AG04450 (cell line): ENCODE data around the gene MDP1. TPM values are rescaled to one million over a fixed set of nuclear protein-coding genes. Genes with fewer than 3 reads are reported as not detected.

Experiments used
- CTCF ChIA-PET: fragments of 300-600, 350-600 bp; formaldehyde crosslinking; extraction: SDS; loops from one replicate; lab custom pipeline; 2022; ENCODE audit warnings: antibody characterized with exemption, inconsistent platforms; lab: Charles Lee
- POLR2A ChIA-PET: fragments of 350-600 bp; formaldehyde crosslinking; extraction: SDS; loops from one replicate; lab custom pipeline; 2021; ENCODE audit warnings: antibody characterized with exemption, inconsistent platforms; lab: Yijun Ruan, JAX
- DNase-seq: peaks from one replicate; pipeline ENCODE4 v3.0.0-alpha.2; 2011; ENCODE audit warnings: low read depth, low spot score
- H3K27ac ChIP-seq: one replicate; pipeline ENCODE4 v1.5.1; 2012; ENCODE audit warnings: low read depth, low read length, control low read depth
- H3K27me3 ChIP-seq: one replicate; pipeline ENCODE4 v1.6.0; 2012; ENCODE audit warnings: low read length; ENCODE audit not compliant: control insufficient read depth, insufficient read depth
- H3K4me3 ChIP-seq: 2 replicates; pipeline ENCODE4 v1.5.1; 2011; ENCODE audit warnings: mild to moderate bottlenecking, low read depth, low read length, control low read depth
- H3K9me3 ChIP-seq: 2 replicates; pipeline ENCODE4 v1.5.1; 2012; ENCODE audit warnings: low read length; ENCODE audit not compliant: control insufficient read depth, insufficient read depth
- polyA plus RNA-seq: library from polyadenylated mRNA; depleted of rRNA; stranded (reverse); fragments of >200 nt; gene quantifications from 2 replicates; pipeline ENCODE4 v1.2.3, GENCODE V29; 2011
- TF ChIP-seq, protein P1 (sequence below): IDR thresholded peaks from 2 replicates; pipeline ENCODE4 v1.5.1; 2011; ENCODE audit warnings: low read depth, low read length, control low read depth, inconsistent platforms

MDP1 gene
- polyA plus RNA-seq, 1 experiment = 16.1 TPM

DNA sequence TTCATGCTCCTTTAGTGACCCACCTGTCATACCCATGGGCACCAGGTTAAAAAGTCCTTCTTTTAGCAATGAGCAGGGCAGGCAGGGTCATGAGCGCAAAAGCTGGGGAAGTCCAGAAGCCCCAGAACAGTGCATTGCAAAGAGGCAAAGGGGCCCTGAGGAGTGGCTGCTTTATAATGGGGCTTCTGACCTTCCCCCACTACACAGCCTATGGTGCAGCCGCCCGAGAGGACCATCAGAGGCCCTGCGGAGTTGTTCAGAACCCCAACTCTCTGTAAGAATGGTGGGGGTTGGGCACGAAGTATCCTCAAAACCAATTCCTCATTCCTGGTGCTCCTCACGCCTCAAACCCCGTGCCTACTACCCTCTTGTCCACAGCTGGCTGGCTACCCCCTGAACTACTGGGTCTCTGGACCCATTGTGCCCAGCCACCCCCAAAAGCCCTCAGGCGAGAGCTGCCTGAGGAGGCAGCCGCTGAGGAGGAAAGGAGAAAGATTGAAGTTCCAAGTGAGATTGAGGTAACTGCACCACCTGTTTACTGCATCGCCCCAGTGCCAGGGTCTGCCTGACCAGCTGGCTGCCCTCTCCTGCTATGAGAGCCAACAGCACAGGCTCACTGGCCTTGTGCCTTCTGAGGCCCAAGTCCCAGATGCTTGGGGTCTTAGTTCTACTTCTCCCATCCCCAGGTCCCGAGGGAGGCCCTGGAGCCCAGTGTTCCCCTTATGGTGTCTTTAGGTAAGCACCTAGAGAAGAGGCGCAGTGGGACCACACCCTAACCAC, 37.3 kb downstream of the MDP1 start:
- ChIA-PET CTCF (no interaction called here), POLR2A (no interaction called here)
- Histone ChIP-seq H3K27me3 (no peaks in the 10 kb centered on the region), H3K27ac (no peak overlapping the region), H3K4me3 (no peak overlapping the region), H3K9me3 (no peaks in the 10 kb centered on the region)
- TF ChIP-seq, protein P1, sequence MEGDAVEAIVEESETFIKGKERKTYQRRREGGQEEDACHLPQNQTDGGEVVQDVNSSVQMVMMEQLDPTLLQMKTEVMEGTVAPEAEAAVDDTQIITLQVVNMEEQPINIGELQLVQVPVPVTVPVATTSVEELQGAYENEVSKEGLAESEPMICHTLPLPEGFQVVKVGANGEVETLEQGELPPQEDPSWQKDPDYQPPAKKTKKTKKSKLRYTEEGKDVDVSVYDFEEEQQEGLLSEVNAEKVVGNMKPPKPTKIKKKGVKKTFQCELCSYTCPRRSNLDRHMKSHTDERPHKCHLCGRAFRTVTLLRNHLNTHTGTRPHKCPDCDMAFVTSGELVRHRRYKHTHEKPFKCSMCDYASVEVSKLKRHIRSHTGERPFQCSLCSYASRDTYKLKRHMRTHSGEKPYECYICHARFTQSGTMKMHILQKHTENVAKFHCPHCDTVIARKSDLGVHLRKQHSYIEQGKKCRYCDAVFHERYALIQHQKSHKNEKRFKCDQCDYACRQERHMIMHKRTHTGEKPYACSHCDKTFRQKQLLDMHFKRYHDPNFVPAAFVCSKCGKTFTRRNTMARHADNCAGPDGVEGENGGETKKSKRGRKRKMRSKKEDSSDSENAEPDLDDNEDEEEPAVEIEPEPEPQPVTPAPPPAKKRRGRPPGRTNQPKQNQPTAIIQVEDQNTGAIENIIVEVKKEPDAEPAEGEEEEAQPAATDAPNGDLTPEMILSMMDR = no peak
- DNase-seq = no peak

DNA sequence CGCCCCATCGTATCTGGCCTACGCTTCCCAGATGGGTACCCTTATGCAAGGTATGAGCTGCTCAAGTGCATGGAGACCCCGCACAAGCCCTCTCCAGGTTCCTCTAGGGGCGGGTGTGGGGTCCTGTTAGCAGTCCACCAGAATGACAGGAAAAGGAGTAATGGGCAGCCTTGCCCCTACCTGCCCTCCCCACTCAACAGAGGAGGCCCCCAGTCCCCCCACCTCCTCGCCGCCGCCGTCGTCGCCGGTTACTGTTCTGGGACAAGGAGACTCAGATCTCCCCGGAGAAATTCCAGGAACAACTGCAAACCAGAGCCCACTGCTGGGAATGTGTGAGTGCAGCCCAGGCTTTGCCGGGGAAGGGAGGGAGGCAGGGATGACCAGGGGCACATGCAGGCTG, 38.0 kb downstream of the MDP1 start:
- H3K4me3 ChIP-seq = no peak overlapping the region
- no peak overlapping the region for H3K27ac ChIP-seq
- POLR2A ChIA-PET = interaction anchor here (0.7 to 1.1 kb wide), 2 partner anchors 17 to 37 kb away, joined by 3 read pairs; partner anchors contain the start of genes EMC9 and IRF9
- CTCF ChIA-PET = no interaction called here
- no peaks in the 10 kb centered on the region for H3K9me3 ChIP-seq
- TF ChIP-seq, protein P1 = no peak
- DNase-seq = no peak
- no peaks in the 10 kb centered on the region for H3K27me3 ChIP-seq

DNA sequence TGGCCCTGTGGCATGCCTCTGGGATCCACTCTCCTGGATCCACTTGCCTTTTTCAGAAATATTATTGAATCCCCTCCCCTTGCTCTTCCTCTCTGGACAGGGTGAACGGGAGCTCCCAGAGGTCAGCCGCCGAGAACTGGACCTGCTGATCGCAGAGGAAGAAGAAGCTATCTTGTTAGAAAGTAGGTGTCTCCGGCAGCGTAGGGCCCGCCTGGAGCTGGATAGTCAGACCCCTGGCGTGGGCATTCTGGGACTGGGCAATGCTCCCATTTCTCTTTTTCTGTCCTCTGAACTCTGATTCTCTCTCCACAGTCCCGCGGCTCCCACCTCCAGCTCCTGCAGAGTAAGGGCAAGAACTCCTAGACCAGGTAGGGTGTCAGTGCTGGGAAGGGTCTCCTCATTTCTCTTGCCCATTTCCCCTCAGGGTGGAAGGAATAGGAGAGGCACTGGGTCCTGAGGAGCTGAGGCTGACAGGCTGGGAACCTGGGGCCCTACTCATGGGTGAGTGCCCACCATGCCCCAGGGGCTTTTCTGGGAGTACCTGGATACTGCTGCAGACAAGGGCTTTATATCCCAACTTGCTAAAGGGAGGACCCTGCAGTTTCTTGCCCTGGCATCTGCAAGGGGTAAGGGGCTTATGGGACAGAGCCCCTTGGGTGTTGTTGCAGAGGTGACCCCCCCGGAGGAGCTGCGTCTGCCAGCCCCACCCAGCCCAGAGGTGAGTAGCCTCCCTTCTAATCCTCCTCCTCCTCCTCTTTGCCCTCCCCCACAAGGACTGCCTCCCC, 38.6 kb downstream of the MDP1 start:
- CTCF ChIA-PET = no interaction called here

DNA sequence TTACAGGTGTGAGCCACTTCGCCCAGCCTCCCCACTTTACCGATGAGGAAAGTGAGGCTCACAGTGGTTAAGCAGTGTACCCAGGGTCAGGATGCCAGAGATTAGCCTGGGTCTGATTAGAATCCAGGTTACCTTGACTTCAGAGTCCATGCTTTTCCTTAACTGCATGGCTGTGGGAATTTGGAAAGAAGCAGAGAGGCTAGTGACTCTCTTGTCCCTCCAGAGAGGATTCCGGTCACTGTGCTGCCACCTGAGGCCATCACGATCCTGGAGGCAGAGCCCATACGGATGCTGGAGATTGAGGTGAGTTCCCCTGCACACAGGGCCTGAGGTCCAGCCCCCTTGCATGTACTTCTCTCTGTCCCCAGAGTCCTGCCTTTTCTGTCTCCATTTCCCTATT, 39.3 kb downstream of the MDP1 start:
- ChIA-PET CTCF (no interaction called here), POLR2A (interaction anchor here (0.7 to 1.1 kb wide), 2 partner anchors 9 to 16 kb away, joined by 3 read pairs; partner anchors contain the start of gene IRF9)
- H3K27ac ChIP-seq = no peak overlapping the region
- TF ChIP-seq, protein P1 = no peak
- H3K27me3 ChIP-seq = no peaks in the 10 kb centered on the region
- no peak overlapping the region for H3K4me3 ChIP-seq
- no peak for DNase-seq
- H3K9me3 ChIP-seq = no peaks in the 10 kb centered on the region; the same call in 1 of the 2 replicates

More for the DNA sequence above, 38.6 kb downstream of the MDP1 start:
- TF ChIP-seq, protein P1 = no peak
- no peaks in the 10 kb centered on the region; the same call in 1 of the 2 replicates for H3K9me3 ChIP-seq
- no peaks in the 10 kb centered on the region for H3K27me3 ChIP-seq
- POLR2A ChIA-PET = interaction anchor here (0.7 to 1.1 kb wide), 2 partner anchors 16 to 36 kb away, joined by 3 read pairs; partner anchors contain the start of genes EMC9 and IRF9
- H3K27ac ChIP-seq = no peak overlapping the region
- DNase-seq = no peak
- H3K4me3 ChIP-seq = no peak overlapping the region
